SK-N-SH (cell line): ENCODE data around the gene DHRS12. TPM values are rescaled to one million over a fixed set of nuclear protein-coding genes. Genes with fewer than 3 reads are reported as not detected.
A peak's percentile ranks its signal among the peaks of the same experiment; 100 is the strongest.

ENCODE experiments used
- CTCF ChIA-PET: fragments of 300-600, 350-600 bp; formaldehyde crosslinking; extraction: SDS; loops from one replicate; lab custom pipeline; 2021; lab: Yijun Ruan, JAX
- POLR2A ChIA-PET: fragments of 350-600 bp; sonication (Branson Sonifier 250); formaldehyde crosslinking; extraction: SDS; loops from one replicate; lab custom pipeline; 2020; ENCODE audit warnings: antibody characterized with exemption, inconsistent platforms; lab: Yijun Ruan, JAX
- DNase-seq: peaks from one replicate; pipeline ENCODE4 v3.0.0; 2012
- H2AFZ ChIP-seq: fragments of 200-600 bp; sonication (generic); 2 replicates; pipeline ENCODE4 v1.8.1; 2016; ENCODE audit warnings: antibody characterized with exemption, mild to moderate bottlenecking, low read depth
- H3F3A ChIP-seq: fragments of 200-600 bp; sonication (generic); replicated peaks from 2 replicates; pipeline ENCODE3; 2016; ENCODE audit warnings: antibody characterized with exemption, mild to moderate bottlenecking; ENCODE audit not compliant: insufficient read depth
- H3K27ac ChIP-seq, 2 experiments: fragments of 200-500 bp in 1 of 2; fragments of 200-600 bp in 1 of 2; sonication (Bioruptor generic) in 1 of 2; sonication (generic), shearing (Covaris generic) in 1 of 2; 2 replicates each; pipeline versions ENCODE4 v1.5.1 to v1.6.1; 2014 to 2016; ENCODE audit warnings: low read depth in 2 of 2, inconsistent platforms in 1 of 2, low read length in 1 of 2, mild to moderate bottlenecking in 1 of 2, mixed read lengths in 1 of 2
- H3K27me3 ChIP-seq: fragments of 200-600 bp; sonication (generic), shearing (Covaris generic); 2 replicates; pipeline ENCODE4 v1.6.1; 2016; ENCODE audit warnings: mixed run types; ENCODE audit not compliant: insufficient read depth
- H3K36me3 ChIP-seq, 2 experiments: fragments of 200-500 bp in 1 of 2; fragments of 200-600 bp in 1 of 2; sonication (Bioruptor generic) in 1 of 2; sonication (generic) in 1 of 2; replicated peaks in 1 of 2; 2 replicates each; pipeline versions ENCODE3 to v1.5.1; 2014 to 2016; ENCODE audit warnings: low read length in 1 of 2, mild to moderate bottlenecking in 1 of 2; ENCODE audit not compliant: insufficient read depth in 2 of 2, control insufficient read depth in 1 of 2
- H3K4me1 ChIP-seq, 2 experiments: fragments of 200-500 bp in 1 of 2; fragments of 200-600 bp in 1 of 2; sonication (Bioruptor generic) in 1 of 2; sonication (generic), shearing (Covaris generic) in 1 of 2; 2 replicates each; pipeline versions ENCODE4 v1.5.1 to v1.6.1; 2014 to 2016; ENCODE audit warnings: low read depth in 1 of 2, low read length in 1 of 2, mixed run types in 1 of 2; ENCODE audit not compliant: insufficient read depth in 2 of 2, control insufficient read depth in 1 of 2
- H3K4me2 ChIP-seq: fragments of 200-600 bp; sonication (generic), shearing (Covaris generic); 2 replicates; pipeline ENCODE4 v1.6.1; 2017; ENCODE audit warnings: mixed run types
- H3K4me3 ChIP-seq, 2 experiments: fragments of 200-500 bp in 1 of 2; fragments of 200-600 bp in 1 of 2; sonication (Bioruptor generic) in 1 of 2; sonication (generic), shearing (Covaris generic) in 1 of 2; 2 replicates each; pipeline versions ENCODE4 v1.5.1 to v1.8.1; 2014 to 2016; ENCODE audit warnings: low read depth in 2 of 2, inconsistent platforms in 1 of 2, low read length in 1 of 2, mild to moderate bottlenecking in 1 of 2, mixed read lengths in 1 of 2, moderate library complexity in 1 of 2
- H3K79me2 ChIP-seq: fragments of 200-600 bp; sonication (generic); 2 replicates; pipeline ENCODE4 v1.8.1; 2017; ENCODE audit warnings: mild to moderate bottlenecking; ENCODE audit not compliant: insufficient read depth
- H3K9ac ChIP-seq: fragments of 200-600 bp; sonication (generic); 2 replicates; pipeline ENCODE4 v1.6.1; 2017; ENCODE audit warnings: mixed run types
- H3K9me2 ChIP-seq: fragments of 200-600 bp; sonication (generic); 2 replicates; pipeline ENCODE4 v1.6.1; 2017; ENCODE audit warnings: mixed run types
- H3K9me3 ChIP-seq: fragments of 200-600 bp; sonication (generic); 2 replicates; pipeline ENCODE4 v1.6.1; 2017; ENCODE audit warnings: mixed run types, mild to moderate bottlenecking, moderate library complexity
- H4K20me1 ChIP-seq: fragments of 200-600 bp; sonication (generic); 2 replicates; pipeline ENCODE4 v1.6.1; 2017; ENCODE audit warnings: mild to moderate bottlenecking, mixed run types; ENCODE audit not compliant: insufficient read depth
- CHD2 ChIP-seq: fragments of 150-350 bp; IDR thresholded peaks from 2 replicates; pipeline ENCODE4 v1.6.1; 2018; ENCODE audit warnings: low read length; ENCODE audit not compliant: partially characterized antibody
- CTCF ChIP-seq: fragments of 200-600 bp; sonication (generic); IDR thresholded peaks from 2 replicates; pipeline ENCODE4 v1.6.1; 2017; ENCODE audit warnings: antibody characterized with exemption, mild to moderate bottlenecking, moderate library complexity
- ELF1 ChIP-seq: IDR thresholded peaks from 2 replicates; pipeline ENCODE4 v1.4.0; 2012
- FOXJ3 ChIP-seq: sonication (generic); formaldehyde crosslinking; IDR thresholded peaks from 2 replicates; pipeline ENCODE4 v1.5.1; 2020; ENCODE audit warnings: mild to moderate bottlenecking, missing genetic modification reagents
- FOXM1 ChIP-seq: IDR thresholded peaks from 2 replicates; pipeline ENCODE4 v1.4.0; 2012; ENCODE audit warnings: low read depth, mild to moderate bottlenecking
- GABPA ChIP-seq: IDR thresholded peaks from 2 replicates; pipeline ENCODE4 v1.4.0; 2012; ENCODE audit warnings: low read depth, mild to moderate bottlenecking
- GATA2 ChIP-seq: sonication (generic); formaldehyde crosslinking; IDR thresholded peaks from 2 replicates; pipeline ENCODE4 v1.5.0; 2020; ENCODE audit warnings: mild to moderate bottlenecking, missing genetic modification reagents
- JUND ChIP-seq: IDR thresholded peaks from 2 replicates; pipeline ENCODE4 v1.4.0; 2012
- MEF2A ChIP-seq: IDR thresholded peaks from 2 replicates; pipeline ENCODE4 v1.4.0; 2012; ENCODE audit warnings: low read depth, borderline replicate concordance
- MXI1 ChIP-seq: IDR thresholded peaks from 2 replicates; pipeline ENCODE4 v1.6.1; 2012; ENCODE audit warnings: mild to moderate bottlenecking, low read depth, low read length, improper control_type of control experiment
- NFIC ChIP-seq: IDR thresholded peaks from 2 replicates; pipeline ENCODE4 v1.4.0; 2012; ENCODE audit warnings: borderline replicate concordance
- NRF1 ChIP-seq: IDR thresholded peaks from 2 replicates; pipeline ENCODE4 v1.6.1; 2012; ENCODE audit warnings: low read depth, mild to moderate bottlenecking, low read length
- REST ChIP-seq: IDR thresholded peaks from 2 replicates; pipeline ENCODE4 v1.6.1; 2012; ENCODE audit warnings: mild to moderate bottlenecking, low read depth, low read length, moderate library complexity
- RFX5 ChIP-seq: IDR thresholded peaks from 2 replicates; pipeline ENCODE4 v1.6.1; 2012; ENCODE audit warnings: mild to moderate bottlenecking, improper control_type of control experiment, low read length
- TEAD4 ChIP-seq: IDR thresholded peaks from 2 replicates; pipeline ENCODE4 v1.4.0; 2012; ENCODE audit warnings: mild to moderate bottlenecking, borderline replicate concordance; ENCODE audit not compliant: insufficient read depth
- WGBS: methylation state at CpG from one replicate; pipeline ENCODE4 v1.1.6; 2017; ENCODE audit warnings: low lambda C conversion rate; 5-methylcytosine and 5-hydroxymethylcytosine counted together
- polyA plus RNA-seq, 3 experiments: library from polyadenylated mRNA; depleted of rRNA; stranded (reverse); fragments of >200 nt; gene quantifications; 2 replicates each; pipeline ENCODE4 v1.2.3, GENCODE V29; 2012
- TF ChIP-seq, protein P1 (sequence below): IDR thresholded peaks from 2 replicates; pipeline ENCODE4 v1.4.0; 2012; ENCODE audit warnings: low read depth, borderline replicate concordance

The DHRS12 gene
- polyA plus RNA-seq, 1 of the 3 experiments (the other 2 are of a cell fraction) = 9.6 TPM

- Histone ChIP-seq H3K4me3 (no peak overlapping the region), H4K20me1 (no peaks in the 10 kb centered on the region), H3F3A (no peaks in the 10 kb centered on the region), H3K27me3 (no peaks in the 10 kb centered on the region), H3K9me2 (no peaks in the 10 kb centered on the region), H3K36me3 (no peaks in the 10 kb centered on the region), H3K4me2 (no peak overlapping the region), H3K79me2 (no peaks in the 10 kb centered on the region)
- POLR2A ChIA-PET = no interaction called here
- CTCF ChIA-PET = interaction anchor here (1.0 to 1.5 kb wide), 2 partner anchors 16 to 31 kb away, joined by 3 read pairs; no protein-coding TSS in a partner anchor
- TF ChIP-seq CTCF (peak; percentile 12; the same call in 1 of the 2 replicates), JUND (no peak)
- TF ChIP-seq, all 33 proteins: peak for 1
- WGBS = 86% methylated on average over 4 of the region's 4 CpGs
- no peak for DNase-seq
- peaks cover 0 to 14% of the 10 kb centered on the region in 2 experiments; a peak in 1 of 4 replicates for H3K4me1 ChIP-seq
- no peaks in the 10 kb centered on the region for H3K9me3 ChIP-seq
- H2AFZ ChIP-seq = no peak overlapping the region
- H3K9ac ChIP-seq = no peak overlapping the region
- no peak overlapping the region for H3K27ac ChIP-seq
Measured at GRCh38 chr13:51818276-51818675, 14.3 kb upstream of the DHRS12 start.

- no peaks in the 10 kb centered on the region for H3K36me3 ChIP-seq
- ChIA-PET POLR2A (no interaction called here), CTCF (interaction anchor here (1.0 to 1.5 kb wide), 2 partner anchors 17 to 31 kb away, joined by 3 read pairs; no protein-coding TSS in a partner anchor)
- peaks cover 0 to 14% of the 10 kb centered on the region in 2 experiments; a peak in 1 of 4 replicates for H3K4me1 ChIP-seq
- no peaks in the 10 kb centered on the region for H3K79me2 ChIP-seq
- 73% methylated on average over 8 of the region's 8 CpGs for WGBS
- no peak overlapping the region for H2AFZ ChIP-seq
- H4K20me1 ChIP-seq = no peaks in the 10 kb centered on the region
- TF ChIP-seq CHD2 = no peak
- TF ChIP-seq NRF1 = no peak
- no peak for TF ChIP-seq GATA2 (CRISPR knock-in tag)
- TF ChIP-seq GABPA = no peak
- no peak for TF ChIP-seq ELF1
- no peaks in the 10 kb centered on the region for H3K9me3 ChIP-seq
- H3K4me3 ChIP-seq = no peak overlapping the region
- no peak overlapping the region for H3K27ac ChIP-seq
- no peak overlapping the region for H3K9ac ChIP-seq
- H3K9me2 ChIP-seq = no peaks in the 10 kb centered on the region
- no peak for DNase-seq
- no peaks in the 10 kb centered on the region for H3K27me3 ChIP-seq
- H3F3A ChIP-seq = no peaks in the 10 kb centered on the region
- no peak overlapping the region for H3K4me2 ChIP-seq
Measured at GRCh38 chr13:51817717-51818116, 13.8 kb upstream of the DHRS12 start.

GRCh38 chr13:51816604-51817249 is 12.8 kb upstream of the DHRS12 start:
- ChIA-PET POLR2A (no interaction called here), CTCF (interaction anchor here (1.3 to 4.7 kb wide), 5 partner anchors 12 to 311 kb away, joined by 6 to 51 read pairs (median 31); partner anchors contain the start of gene NEK5)
- H3K4me2 ChIP-seq = no peak overlapping the region
- no peak overlapping the region for H3K27ac ChIP-seq
- no peaks in the 10 kb centered on the region for H3K79me2 ChIP-seq
- 78% methylated on average over 13 of the region's 19 CpGs for WGBS
- no peaks in the 10 kb centered on the region for H3K27me3 ChIP-seq
- no peaks in the 10 kb centered on the region for H3K36me3 ChIP-seq
- H4K20me1 ChIP-seq = no peaks in the 10 kb centered on the region
- H2AFZ ChIP-seq = no peak overlapping the region
- DNase-seq = no peak
- H3K9me2 ChIP-seq = no peaks in the 10 kb centered on the region
- no peaks in the 10 kb centered on the region for H3F3A ChIP-seq
- no peaks in the 10 kb centered on the region for H3K9me3 ChIP-seq
- H3K4me1 ChIP-seq = peaks cover 0 to 14% of the 10 kb centered on the region in 2 experiments; a peak in 1 of 4 replicates
- H3K4me3 ChIP-seq = no peak overlapping the region
- no peak overlapping the region for H3K9ac ChIP-seq
- TF ChIP-seq NRF1 (no peak), FOXJ3 (CRISPR knock-in tag) (no peak), RFX5 (no peak), TEAD4 (no peak), JUND (no peak), NFIC (no peak), MXI1 (no peak), MEF2A (no peak), GABPA (no peak), FOXM1 (no peak), REST (no peak)
- TF ChIP-seq, protein P1, sequence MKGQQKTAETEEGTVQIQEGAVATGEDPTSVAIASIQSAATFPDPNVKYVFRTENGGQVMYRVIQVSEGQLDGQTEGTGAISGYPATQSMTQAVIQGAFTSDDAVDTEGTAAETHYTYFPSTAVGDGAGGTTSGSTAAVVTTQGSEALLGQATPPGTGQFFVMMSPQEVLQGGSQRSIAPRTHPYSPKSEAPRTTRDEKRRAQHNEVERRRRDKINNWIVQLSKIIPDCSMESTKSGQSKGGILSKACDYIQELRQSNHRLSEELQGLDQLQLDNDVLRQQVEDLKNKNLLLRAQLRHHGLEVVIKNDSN = no peak
